GM12873 (cell line): ENCODE measurements around the gene THADA.

Experiments used
- CTCF ChIP-seq: IDR thresholded peaks from 2 replicates; pipeline ENCODE4 v1.5.1; 2012; ENCODE audit warnings: low read depth, mild to moderate bottlenecking, moderate library complexity, low read length, control low read depth; ENCODE audit not compliant: insufficient read depth; ENCODE audit errors: missing control alignments

THADA gene

GRCh38 chr2:43419243-43419642, 176.6 kb downstream of the THADA start:
- TF ChIP-seq CTCF, result no peak

GRCh38 chr2:43418680-43419079, 177.2 kb downstream of the THADA start:
- TF ChIP-seq CTCF, result no peak

- no peak for TF ChIP-seq CTCF
Observed at GRCh38 chr2:43417300-43417699, 178.5 kb downstream of the THADA start.

- TF ChIP-seq CTCF, result no peak
Observed at GRCh38 chr2:43415592-43415991, 180.2 kb downstream of the THADA start.

GRCh38 chr2:43414586-43415135, 181.2 kb downstream of the THADA start:
- TF ChIP-seq CTCF, result no peak

GRCh38 chr2:43414033-43414432, 181.8 kb downstream of the THADA start:
- TF ChIP-seq CTCF, result no peak

- TF ChIP-seq CTCF, result no peak
Observed at GRCh38 chr2:43412114-43412753, 183.6 kb downstream of the THADA start.
